BE2C (cell line): ENCODE data around the gene TRRAP.

ENCODE experiments used
- DNase-seq: peaks from one replicate; pipeline ENCODE4 v3.0.0-alpha.2; 2020
- H3K27me3 ChIP-seq: fragments of 250-450 bp; sonication (Bioruptor Pico); 2 replicates; pipeline ENCODE4 v1.5.1; 2020; ENCODE audit warnings: mild to moderate bottlenecking
- H3K36me3 ChIP-seq: fragments of 250-450 bp; sonication (Bioruptor Pico); 2 replicates; pipeline ENCODE4 v1.5.1; 2020; ENCODE audit warnings: mild to moderate bottlenecking
- H3K4me1 ChIP-seq: fragments of 250-450 bp; sonication (Bioruptor Pico); 2 replicates; pipeline ENCODE4 v1.5.1; 2020
- H3K4me3 ChIP-seq: 2 replicates; pipeline ENCODE4 v1.5.1; 2011; ENCODE audit warnings: low read depth, low read length
- H3K9me3 ChIP-seq: fragments of 250-450 bp; sonication (Bioruptor Pico); 2 replicates; pipeline ENCODE4 v1.5.1; 2020
- TF ChIP-seq, protein P1 (sequence below): IDR thresholded peaks from 2 replicates; pipeline ENCODE4 v1.5.1; 2012; ENCODE audit warnings: mild to moderate bottlenecking, low read depth, low read length

Gene TRRAP

DNA sequence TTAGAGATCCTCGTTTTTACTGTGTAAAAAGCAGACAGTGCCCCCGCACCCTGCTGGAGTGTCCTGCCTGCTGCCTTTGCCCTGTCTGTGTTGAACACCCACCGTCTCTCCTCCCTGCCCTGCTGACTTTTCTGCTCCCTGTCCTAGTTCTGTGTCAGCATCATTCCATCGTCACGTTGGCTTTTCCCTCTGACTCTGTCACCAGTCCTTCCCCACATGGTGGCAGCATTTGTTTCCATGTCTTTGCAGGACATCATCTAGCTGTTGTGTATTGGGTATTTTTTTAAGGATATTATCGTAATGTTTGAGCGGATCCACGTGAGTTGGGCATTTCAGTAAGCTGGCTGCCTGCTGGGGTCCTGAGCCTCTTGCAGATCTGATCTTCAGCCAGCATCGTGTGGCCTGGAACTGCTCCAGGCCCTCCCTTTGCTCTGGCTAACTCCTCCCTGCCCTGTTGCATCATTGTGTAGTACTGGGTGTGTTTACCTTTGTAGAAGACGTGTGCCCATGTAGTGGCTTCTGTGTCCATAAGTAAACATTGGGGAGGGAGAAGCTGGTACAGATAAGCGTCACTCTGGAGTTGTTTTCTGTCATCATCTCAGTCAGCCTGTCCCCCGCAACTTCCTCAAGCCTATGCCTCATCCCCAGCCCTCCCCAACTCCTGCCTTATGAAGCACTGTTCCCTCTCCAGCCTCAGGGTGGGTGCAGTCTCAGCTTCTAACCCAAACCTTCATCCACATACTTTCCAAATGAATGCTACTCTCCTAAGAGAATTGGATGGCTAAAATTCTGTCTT, 44.3 kb downstream of the TRRAP start:
- no peak for DNase-seq
- TF ChIP-seq, protein P1, sequence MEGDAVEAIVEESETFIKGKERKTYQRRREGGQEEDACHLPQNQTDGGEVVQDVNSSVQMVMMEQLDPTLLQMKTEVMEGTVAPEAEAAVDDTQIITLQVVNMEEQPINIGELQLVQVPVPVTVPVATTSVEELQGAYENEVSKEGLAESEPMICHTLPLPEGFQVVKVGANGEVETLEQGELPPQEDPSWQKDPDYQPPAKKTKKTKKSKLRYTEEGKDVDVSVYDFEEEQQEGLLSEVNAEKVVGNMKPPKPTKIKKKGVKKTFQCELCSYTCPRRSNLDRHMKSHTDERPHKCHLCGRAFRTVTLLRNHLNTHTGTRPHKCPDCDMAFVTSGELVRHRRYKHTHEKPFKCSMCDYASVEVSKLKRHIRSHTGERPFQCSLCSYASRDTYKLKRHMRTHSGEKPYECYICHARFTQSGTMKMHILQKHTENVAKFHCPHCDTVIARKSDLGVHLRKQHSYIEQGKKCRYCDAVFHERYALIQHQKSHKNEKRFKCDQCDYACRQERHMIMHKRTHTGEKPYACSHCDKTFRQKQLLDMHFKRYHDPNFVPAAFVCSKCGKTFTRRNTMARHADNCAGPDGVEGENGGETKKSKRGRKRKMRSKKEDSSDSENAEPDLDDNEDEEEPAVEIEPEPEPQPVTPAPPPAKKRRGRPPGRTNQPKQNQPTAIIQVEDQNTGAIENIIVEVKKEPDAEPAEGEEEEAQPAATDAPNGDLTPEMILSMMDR: 0 out of 2 replicates have a peak, but pooled peaks have one; percentile 4
- Histone ChIP-seq H3K4me3 (no peak overlapping the region), H3K4me1 (no peaks in the 10 kb centered on the region), H3K9me3 (no peaks in the 10 kb centered on the region), H3K36me3 (peaks cover 74% of the 10 kb centered on the region), H3K27me3 (no peaks in the 10 kb centered on the region)

DNA sequence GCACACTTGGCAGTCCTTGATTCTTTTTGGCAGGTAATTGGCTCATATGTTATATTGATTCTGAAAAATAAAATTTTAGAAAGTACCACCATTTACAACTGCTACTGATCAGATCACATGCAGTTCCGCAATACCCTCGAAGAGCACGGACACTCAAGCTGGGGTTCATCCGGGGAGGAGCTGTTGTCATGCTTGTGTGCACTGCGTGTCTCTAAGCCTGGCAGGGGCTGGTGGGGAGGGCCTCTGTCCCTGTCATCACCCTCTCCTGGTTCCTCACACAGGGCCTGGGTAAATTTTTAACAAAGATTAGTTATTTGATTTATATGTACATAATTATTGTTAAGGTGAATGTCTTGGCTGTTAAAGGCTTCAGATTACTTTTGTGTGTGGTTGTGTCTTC, 45.2 kb downstream of the TRRAP start:
- no peak for DNase-seq
- H3K9me3 ChIP-seq: no peaks in the 10 kb centered on the region
- no peaks in the 10 kb centered on the region for H3K4me1 ChIP-seq
- H3K27me3 ChIP-seq: no peaks in the 10 kb centered on the region
- no peak overlapping the region for H3K4me3 ChIP-seq
- TF ChIP-seq, protein P1: no peak
- peaks cover 78% of the 10 kb centered on the region for H3K36me3 ChIP-seq

DNA sequence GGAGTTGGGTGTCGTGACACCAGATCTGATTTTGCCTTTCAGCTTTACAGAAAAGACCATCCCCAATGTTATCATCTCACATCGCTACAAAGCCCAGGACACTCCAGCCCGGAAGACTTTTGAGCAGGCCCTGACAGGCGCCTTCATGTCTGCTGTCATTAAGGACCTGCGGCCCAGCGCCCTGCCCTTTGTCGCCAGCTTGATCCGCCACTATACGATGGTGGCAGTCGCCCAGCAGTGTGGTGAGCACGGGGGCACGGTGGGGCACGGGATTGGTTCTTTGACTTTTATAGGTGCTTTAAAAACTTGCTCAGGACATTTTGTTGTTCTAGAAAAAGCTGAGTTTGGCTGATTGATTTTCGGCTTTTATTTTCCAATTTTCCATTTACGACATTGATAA, 48.8 kb downstream of the TRRAP start:
- no peaks in the 10 kb centered on the region for H3K9me3 ChIP-seq
- TF ChIP-seq, protein P1: no peak
- peaks cover 82% of the 10 kb centered on the region for H3K36me3 ChIP-seq
- DNase-seq: no peak
- no peaks in the 10 kb centered on the region for H3K27me3 ChIP-seq
- H3K4me1 ChIP-seq: no peaks in the 10 kb centered on the region
- no peak overlapping the region for H3K4me3 ChIP-seq

DNA sequence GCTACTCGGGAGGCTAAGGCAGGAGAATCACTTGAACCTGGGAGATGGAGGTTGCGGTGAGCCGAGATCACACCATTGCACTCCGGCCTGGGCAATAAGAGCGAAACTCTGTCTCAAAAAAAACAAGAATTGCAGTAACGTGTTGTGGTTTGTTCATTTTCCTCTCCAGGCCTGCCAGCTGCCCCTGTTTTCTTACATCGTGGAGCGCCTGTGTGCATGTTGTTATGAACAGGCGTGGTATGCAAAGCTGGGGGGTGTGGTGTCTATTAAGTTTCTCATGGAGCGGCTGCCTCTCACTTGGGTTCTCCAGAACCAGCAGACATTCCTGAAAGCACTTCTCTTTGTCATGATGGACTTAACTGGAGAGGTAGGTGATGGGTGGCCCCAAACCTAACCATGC, 52.1 kb downstream of the TRRAP start:
- Histone ChIP-seq H3K9me3 (no peaks in the 10 kb centered on the region), H3K36me3 (peaks cover 85% of the 10 kb centered on the region), H3K27me3 (no peaks in the 10 kb centered on the region), H3K4me3 (no peak overlapping the region), H3K4me1 (no peaks in the 10 kb centered on the region)
- no peak for DNase-seq
- TF ChIP-seq, protein P1: no peak

DNA sequence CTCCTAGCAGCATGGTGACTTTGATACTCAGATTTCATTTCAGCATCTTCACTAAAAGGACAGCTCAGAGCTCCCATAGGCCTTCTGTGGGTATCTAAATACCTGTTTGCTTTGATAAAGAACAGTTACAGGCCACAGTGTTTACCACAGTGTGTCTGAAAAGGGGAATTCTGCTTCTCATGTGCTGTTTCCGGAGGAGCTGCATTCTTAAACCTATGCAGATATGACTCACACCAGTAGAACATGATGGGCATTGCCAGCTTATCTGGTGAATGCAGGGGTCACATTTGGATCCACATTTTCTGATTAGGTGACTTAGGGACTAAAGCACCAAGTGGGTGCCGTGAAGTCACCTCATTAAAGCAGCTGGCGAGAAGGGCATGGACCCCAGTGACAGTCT, 52.6 kb downstream of the TRRAP start:
- H3K27me3 ChIP-seq: no peaks in the 10 kb centered on the region
- H3K9me3 ChIP-seq: no peaks in the 10 kb centered on the region
- H3K36me3 ChIP-seq: peaks cover 84% of the 10 kb centered on the region
- H3K4me3 ChIP-seq: no peak overlapping the region
- no peak for DNase-seq
- no peaks in the 10 kb centered on the region for H3K4me1 ChIP-seq
- TF ChIP-seq, protein P1: no peak

DNA sequence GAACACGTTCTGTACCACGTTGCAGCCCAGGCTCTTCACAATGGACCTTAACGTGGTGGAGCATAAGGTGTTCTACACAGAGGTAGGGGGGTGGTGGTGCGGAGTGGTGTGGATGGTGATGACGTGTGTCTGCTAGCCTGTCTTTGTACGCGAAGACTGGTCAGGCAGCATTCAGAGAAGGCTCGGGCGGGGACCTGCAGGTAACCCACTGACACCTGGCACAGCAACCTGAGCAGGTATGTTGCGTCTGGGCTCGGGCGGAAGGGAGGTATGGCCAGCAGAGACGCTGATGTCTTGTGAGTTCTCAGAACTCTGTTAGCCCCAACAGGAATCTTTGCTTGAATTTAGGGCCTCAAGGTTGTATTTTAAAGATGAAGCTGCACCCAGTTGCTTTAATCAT, 55.0 kb downstream of the TRRAP start:
- Histone ChIP-seq H3K9me3 (no peaks in the 10 kb centered on the region), H3K4me1 (no peaks in the 10 kb centered on the region), H3K4me3 (no peak overlapping the region), H3K27me3 (no peaks in the 10 kb centered on the region), H3K36me3 (peaks cover 89% of the 10 kb centered on the region)
- TF ChIP-seq, protein P1: no peak
- no peak for DNase-seq
